NB4 (cell line): ENCODE results near the gene CDHR3.

ENCODE experiments used
- DNase-seq: peaks from one replicate; pipeline ENCODE4 v3.0.0; 2010; ENCODE audit warnings: low read depth
- H3K4me3 ChIP-seq: one replicate; pipeline ENCODE4 v1.5.1; 2011; ENCODE audit warnings: mild to moderate bottlenecking, low read depth, low read length, moderate library complexity
- MYC ChIP-seq: IDR thresholded peaks from 2 replicates; pipeline ENCODE4 v1.6.1; 2011; ENCODE audit warnings: low read depth, low read length
- POLR2A ChIP-seq: IDR thresholded peaks from 2 replicates; pipeline ENCODE4 v1.6.1; 2011; ENCODE audit warnings: mild to moderate bottlenecking; ENCODE audit not compliant: insufficient read length; ENCODE audit errors: extremely low read depth
- TF ChIP-seq, protein P1 (sequence below): IDR thresholded peaks from one replicate; pipeline ENCODE4 v1.5.1; 2012; ENCODE audit warnings: low read depth, low read length
- TF ChIP-seq, protein P2 (sequence below): IDR thresholded peaks from 2 replicates; pipeline ENCODE4 v1.6.1; 2011; ENCODE audit warnings: low read depth, low read length

The CDHR3 gene

DNA sequence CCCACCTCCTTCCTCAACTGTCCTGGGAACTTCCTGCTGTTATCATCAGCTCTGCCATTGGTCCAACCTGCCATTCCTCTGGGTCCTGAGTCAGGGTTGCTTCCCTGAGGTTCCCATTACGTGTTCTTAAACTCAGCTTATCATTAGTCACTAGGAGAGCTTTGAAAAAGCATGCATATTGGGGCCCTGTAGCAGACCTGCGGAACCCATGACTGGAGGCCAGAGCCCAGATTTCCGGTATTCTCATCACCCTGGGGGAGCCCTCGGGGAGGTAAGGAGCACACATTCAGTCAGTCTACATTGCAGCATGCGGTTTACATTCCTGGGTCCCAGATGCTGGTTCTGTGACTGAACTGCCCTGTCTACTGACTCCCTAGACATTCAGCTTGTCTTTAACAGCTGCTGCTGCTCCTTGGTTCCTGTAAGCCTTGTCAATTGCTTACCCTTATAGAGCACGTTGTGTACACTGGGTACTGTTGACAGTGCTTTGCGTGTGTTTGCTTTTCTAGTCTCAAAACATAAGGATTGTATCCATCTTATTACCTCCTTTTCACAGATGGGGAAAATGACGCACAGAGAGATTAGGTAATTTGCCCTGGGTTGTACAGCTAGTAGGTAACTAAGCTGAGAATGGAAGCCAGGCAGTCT, 12.8 kb downstream of the CDHR3 start:
- DNase-seq = no peak
- TF ChIP-seq, protein P1, sequence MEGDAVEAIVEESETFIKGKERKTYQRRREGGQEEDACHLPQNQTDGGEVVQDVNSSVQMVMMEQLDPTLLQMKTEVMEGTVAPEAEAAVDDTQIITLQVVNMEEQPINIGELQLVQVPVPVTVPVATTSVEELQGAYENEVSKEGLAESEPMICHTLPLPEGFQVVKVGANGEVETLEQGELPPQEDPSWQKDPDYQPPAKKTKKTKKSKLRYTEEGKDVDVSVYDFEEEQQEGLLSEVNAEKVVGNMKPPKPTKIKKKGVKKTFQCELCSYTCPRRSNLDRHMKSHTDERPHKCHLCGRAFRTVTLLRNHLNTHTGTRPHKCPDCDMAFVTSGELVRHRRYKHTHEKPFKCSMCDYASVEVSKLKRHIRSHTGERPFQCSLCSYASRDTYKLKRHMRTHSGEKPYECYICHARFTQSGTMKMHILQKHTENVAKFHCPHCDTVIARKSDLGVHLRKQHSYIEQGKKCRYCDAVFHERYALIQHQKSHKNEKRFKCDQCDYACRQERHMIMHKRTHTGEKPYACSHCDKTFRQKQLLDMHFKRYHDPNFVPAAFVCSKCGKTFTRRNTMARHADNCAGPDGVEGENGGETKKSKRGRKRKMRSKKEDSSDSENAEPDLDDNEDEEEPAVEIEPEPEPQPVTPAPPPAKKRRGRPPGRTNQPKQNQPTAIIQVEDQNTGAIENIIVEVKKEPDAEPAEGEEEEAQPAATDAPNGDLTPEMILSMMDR = no peak
- TF ChIP-seq, protein P2, sequence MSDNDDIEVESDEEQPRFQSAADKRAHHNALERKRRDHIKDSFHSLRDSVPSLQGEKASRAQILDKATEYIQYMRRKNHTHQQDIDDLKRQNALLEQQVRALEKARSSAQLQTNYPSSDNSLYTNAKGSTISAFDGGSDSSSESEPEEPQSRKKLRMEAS = no peak
- TF ChIP-seq POLR2A = no peak
- TF ChIP-seq MYC = no peak
- no peak overlapping the region for H3K4me3 ChIP-seq

DNA sequence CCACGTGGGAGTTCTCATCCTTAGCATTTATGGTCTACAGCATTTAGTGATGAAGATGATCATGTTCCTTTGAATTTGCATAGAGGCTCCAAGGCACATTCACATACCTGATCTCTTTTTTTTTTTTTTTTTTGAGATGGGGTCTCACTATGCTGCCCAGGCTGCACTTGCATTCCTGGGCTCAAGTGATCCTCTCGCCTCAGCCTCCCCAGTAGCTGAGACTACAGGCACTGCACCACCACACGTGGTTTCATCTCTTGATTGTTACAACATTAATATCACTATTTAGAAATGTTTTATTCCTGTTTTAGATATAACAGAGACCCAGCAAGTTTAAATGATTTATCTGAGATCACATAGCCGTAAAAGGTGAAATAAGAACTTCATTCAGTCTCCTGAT, 13.8 kb downstream of the CDHR3 start:
- no peak for DNase-seq
- H3K4me3 ChIP-seq = no peak overlapping the region
- TF ChIP-seq, protein P2 = no peak
- TF ChIP-seq POLR2A = no peak
- TF ChIP-seq MYC = no peak
- TF ChIP-seq, protein P1 = no peak

DNA sequence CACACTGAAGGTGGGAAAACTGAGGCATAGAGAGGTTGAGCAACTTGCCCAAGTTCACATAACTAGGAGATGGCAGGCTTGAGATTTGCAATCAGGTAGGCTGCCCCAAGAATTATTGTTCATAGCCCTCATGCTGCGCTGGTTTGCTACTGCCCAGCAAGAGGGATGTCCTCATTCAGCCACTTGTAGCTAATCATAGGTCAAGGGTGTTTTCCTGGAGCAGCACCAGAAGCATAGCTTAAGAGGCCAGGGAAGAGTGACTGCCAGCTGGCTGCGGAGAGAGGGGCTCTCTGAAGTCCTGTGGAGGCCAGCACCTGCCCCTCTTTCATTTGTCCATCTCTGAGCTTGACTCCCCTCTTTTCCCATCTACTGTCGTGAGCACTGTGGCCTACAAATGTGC, 15.0 kb downstream of the CDHR3 start:
- TF ChIP-seq, protein P1 = no peak
- TF ChIP-seq MYC (no peak), POLR2A (no peak)
- TF ChIP-seq, protein P2 = no peak
- no peak for DNase-seq
- H3K4me3 ChIP-seq = no peak overlapping the region

DNA sequence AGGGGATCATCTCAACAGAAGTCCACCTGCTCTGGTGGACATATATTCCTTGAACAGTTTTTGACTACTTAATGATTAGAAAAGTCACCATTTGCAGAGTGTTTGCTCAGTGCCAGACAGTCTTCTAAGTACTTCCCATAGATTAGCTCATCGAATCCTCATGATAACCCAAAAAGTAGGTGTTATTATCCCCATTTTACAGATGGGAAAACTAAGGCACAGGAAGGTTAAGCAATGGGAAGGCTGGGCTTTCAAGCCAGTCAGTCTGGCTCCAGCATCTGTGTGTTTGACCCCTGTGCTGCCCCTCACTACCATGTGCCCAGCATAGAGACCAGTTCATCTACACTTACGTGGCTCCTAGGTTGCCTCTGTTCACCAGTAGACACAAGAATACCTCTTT, 15.9 kb downstream of the CDHR3 start:
- no peak for DNase-seq
- TF ChIP-seq POLR2A (no peak), MYC (no peak)
- TF ChIP-seq, protein P2 = no peak
- TF ChIP-seq, protein P1 = no peak
- H3K4me3 ChIP-seq = no peak overlapping the region

DNA sequence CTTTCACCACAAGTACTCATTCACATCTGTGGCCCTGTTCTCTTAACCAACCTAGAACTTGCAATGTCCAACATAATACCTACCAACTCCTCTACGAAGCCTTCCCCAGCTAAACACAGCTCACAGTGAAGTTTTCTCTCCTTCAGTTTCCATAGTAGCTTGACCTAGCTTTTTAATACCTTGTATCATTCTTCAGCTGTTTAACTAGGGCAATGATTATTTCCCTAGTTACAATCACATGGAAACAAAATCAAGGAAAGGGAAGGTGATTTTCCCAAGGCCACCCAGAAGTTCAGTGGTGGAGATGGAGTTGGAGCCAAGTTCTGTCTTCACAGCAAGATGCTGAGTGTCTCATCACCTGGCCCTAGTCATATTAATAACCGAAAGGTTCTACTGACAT, 16.3 kb downstream of the CDHR3 start:
- no peak for DNase-seq
- no peak overlapping the region for H3K4me3 ChIP-seq
- TF ChIP-seq MYC = no peak
- TF ChIP-seq, protein P1 = no peak
- TF ChIP-seq POLR2A = no peak
- TF ChIP-seq, protein P2 = no peak
